NT2/D1 (cell line): ENCODE measurements around the gene PDE3A.

Experiments used
- SUZ12 ChIP-seq: IDR thresholded peaks from 2 replicates; pipeline ENCODE4 v1.6.1; 2011; ENCODE audit not compliant: insufficient read length, insufficient read depth; ENCODE audit errors: extremely low read depth
- YY1 ChIP-seq: IDR thresholded peaks from 2 replicates; pipeline ENCODE4 v1.6.1; 2011; ENCODE audit not compliant: insufficient read length, insufficient read depth
- ZNF274 ChIP-seq: IDR thresholded peaks from 2 replicates; pipeline ENCODE4 v1.6.1; 2011; ENCODE audit warnings: mild to moderate bottlenecking, low read depth, low read length

GRCh38 chr12:20370866-20371519 lies 2.7 kb downstream of the PDE3A start:
- no peak for TF ChIP-seq YY1
- no peak for TF ChIP-seq ZNF274
- no peak for TF ChIP-seq SUZ12
